Measurements from ENCODE around the gene CDC42. TPM values are rescaled to one million over a fixed set of nuclear protein-coding genes. Genes with fewer than 3 reads are reported as not detected.

CDC42 gene
- total and polyA plus RNA-seq, 2 of the 13 experiments (the other 11 are each of a cell fraction or from before 2014, with no cell fraction given) = 138 to 237 TPM

DNA sequence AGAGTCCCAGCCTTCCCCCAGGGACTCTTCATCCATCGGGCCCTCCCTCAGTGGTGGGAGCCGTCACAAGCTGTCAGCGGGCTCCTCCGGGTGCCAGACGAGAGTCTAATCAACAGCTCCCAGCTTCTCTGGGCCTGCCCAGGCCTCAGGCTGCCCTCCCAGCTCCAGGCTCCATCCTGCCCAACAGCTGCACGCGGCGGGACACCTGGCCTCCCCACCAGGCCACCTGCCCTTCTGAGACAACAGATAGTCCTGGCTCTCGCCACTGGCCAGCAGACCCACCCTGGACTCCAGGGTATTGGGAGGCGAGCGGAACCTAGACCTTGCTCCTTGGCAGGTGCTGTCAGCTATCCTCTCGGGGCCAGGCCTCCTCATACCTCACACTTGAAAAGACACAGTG is 87.3 kb downstream of the CDC42 start:
- Histone ChIP-seq H3K9ac (ENCODE audit: insufficient read depth, low read depth, low read length) (no peak overlapping the region), H4K20me1 (ENCODE audit: insufficient read depth, low read length) (peaks cover 37% of the 10 kb centered on the region; the same call in 1 of the 2 replicates), H3K27me3 (ENCODE audit: control insufficient read depth in 1 of 2, insufficient read depth in 2 of 2, low read length in 2 of 2) (peaks cover 40 to 90% of the 10 kb centered on the region in 2 experiments), H3K9me3 (ENCODE audit: low read length) (no peaks in the 10 kb centered on the region), H3K36me3 (replicated peaks in 1 of 2; ENCODE audit: control insufficient read depth in 1 of 2, insufficient read depth in 2 of 2, low read length in 2 of 2) (no peaks in the 10 kb centered on the region), H3K4me1 (ENCODE audit: insufficient read depth, low read length) (no peaks in the 10 kb centered on the region), H3K4me3 (replicated peaks in 1 of 3; ENCODE audit: insufficient read depth in 1 of 3, low read depth in 2 of 3, low read length in 3 of 3) (no peak overlapping the region), H3K27ac (ENCODE audit: extremely low read length, insufficient read depth, low read length) (no peak overlapping the region), H2AFZ (ENCODE audit: low read length) (no peak overlapping the region), H3K4me2 (ENCODE audit: low read depth, low read length) (no peak overlapping the region), H3K79me2 (ENCODE audit: insufficient read depth, low read length) (no peaks in the 10 kb centered on the region)
- no peak for FAIRE-seq
- DNase-seq (ENCODE audit: low spot score) = no peak
- no peak for ATAC-seq
- TF ChIP-seq CHD2 (IDR thresholded peaks at IDR 0.05; ENCODE audit: low read depth, low read length) (no peak), NCOA2 (CRISPR knock-in tag; IDR thresholded peaks at IDR 0.05) (no peak), KLF13 (CRISPR knock-in tag; IDR thresholded peaks at IDR 0.05) (no peak), ZNF10 (CRISPR knock-in tag; IDR thresholded peaks at IDR 0.05; ENCODE audit: borderline replicate concordance, low read depth) (no peak), HMG20B (CRISPR knock-in tag; conservative IDR thresholded peaks at IDR 0.05) (no peak), KMT2A (CRISPR knock-in tag; IDR thresholded peaks at IDR 0.05) (no peak), ZNF562 (CRISPR knock-in tag; IDR thresholded peaks at IDR 0.05; ENCODE audit: borderline replicate concordance) (no peak), ZNF136 (CRISPR knock-in tag; IDR thresholded peaks at IDR 0.05; ENCODE audit: low read depth) (no peak), ZNF879 (CRISPR knock-in tag; IDR thresholded peaks at IDR 0.05) (no peak), THYN1 (CRISPR knock-in tag; IDR thresholded peaks at IDR 0.05; ENCODE audit: borderline replicate concordance, low read depth) (no peak), TBX2 (CRISPR knock-in tag; IDR thresholded peaks at IDR 0.05; ENCODE audit: borderline replicate concordance) (no peak), ZNF878 (CRISPR knock-in tag; IDR thresholded peaks at IDR 0.05) (no peak), ZNF331 (CRISPR knock-in tag; IDR thresholded peaks at IDR 0.05) (no peak), MXD4 (CRISPR knock-in tag; IDR thresholded peaks at IDR 0.05) (no peak), ZNF180 (CRISPR knock-in tag; IDR thresholded peaks at IDR 0.05; ENCODE audit: borderline replicate concordance, low read depth) (no peak)
- TF ChIP-seq, protein P1, sequence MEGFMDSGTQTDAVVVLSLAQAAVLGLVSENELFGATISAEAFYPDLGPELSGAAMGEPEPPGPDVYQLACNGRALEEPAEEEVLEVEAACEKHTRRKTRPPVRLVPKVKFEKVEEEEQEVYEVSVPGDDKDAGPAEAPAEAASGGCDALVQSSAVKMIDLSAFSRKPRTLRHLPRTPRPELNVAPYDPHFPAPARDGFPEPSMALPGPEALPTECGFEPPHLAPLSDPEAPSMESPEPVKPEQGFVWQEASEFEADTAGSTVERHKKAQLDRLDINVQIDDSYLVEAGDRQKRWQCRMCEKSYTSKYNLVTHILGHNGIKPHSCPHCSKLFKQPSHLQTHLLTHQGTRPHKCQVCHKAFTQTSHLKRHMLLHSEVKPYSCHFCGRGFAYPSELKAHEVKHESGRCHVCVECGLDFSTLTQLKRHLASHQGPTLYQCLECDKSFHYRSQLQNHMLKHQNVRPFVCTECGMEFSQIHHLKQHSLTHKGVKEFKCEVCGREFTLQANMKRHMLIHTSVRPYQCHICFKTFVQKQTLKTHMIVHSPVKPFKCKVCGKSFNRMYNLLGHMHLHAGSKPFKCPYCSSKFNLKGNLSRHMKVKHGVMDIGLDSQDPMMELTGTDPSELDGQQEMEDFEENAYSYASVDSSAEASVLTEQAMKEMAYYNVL (CRISPR knock-in tag; IDR thresholded peaks at IDR 0.05; ENCODE audit: borderline replicate concordance) = no peak
- TF ChIP-seq, protein P2, sequence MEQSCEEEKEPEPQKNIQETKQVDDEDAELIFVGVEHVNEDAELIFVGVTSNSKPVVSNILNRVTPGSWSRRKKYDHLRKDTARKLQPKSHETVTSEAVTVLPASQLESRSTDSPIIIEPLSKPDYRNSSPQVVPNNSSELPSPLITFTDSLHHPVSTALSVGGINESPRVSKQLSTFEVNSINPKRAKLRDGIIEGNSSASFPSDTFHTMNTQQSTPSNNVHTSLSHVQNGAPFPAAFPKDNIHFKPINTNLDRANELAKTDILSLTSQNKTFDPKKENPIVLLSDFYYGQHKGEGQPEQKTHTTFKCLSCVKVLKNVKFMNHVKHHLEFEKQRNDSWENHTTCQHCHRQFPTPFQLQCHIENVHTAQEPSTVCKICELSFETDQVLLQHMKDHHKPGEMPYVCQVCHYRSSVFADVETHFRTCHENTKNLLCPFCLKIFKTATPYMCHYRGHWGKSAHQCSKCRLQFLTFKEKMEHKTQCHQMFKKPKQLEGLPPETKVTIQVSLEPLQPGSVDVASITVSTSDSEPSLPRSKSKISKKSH (CRISPR knock-in tag; IDR thresholded peaks at IDR 0.05; ENCODE audit: borderline replicate concordance) = no peak
- TF ChIP-seq, protein P3, sequence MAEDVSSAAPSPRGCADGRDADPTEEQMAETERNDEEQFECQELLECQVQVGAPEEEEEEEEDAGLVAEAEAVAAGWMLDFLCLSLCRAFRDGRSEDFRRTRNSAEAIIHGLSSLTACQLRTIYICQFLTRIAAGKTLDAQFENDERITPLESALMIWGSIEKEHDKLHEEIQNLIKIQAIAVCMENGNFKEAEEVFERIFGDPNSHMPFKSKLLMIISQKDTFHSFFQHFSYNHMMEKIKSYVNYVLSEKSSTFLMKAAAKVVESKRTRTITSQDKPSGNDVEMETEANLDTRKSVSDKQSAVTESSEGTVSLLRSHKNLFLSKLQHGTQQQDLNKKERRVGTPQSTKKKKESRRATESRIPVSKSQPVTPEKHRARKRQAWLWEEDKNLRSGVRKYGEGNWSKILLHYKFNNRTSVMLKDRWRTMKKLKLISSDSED (CRISPR knock-in tag; IDR thresholded peaks at IDR 0.05) = no peak
- TF ChIP-seq, protein P4, sequence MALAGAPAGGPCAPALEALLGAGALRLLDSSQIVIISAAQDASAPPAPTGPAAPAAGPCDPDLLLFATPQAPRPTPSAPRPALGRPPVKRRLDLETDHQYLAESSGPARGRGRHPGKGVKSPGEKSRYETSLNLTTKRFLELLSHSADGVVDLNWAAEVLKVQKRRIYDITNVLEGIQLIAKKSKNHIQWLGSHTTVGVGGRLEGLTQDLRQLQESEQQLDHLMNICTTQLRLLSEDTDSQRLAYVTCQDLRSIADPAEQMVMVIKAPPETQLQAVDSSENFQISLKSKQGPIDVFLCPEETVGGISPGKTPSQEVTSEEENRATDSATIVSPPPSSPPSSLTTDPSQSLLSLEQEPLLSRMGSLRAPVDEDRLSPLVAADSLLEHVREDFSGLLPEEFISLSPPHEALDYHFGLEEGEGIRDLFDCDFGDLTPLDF (CRISPR knock-in tag; IDR thresholded peaks at IDR 0.05) = no peak
- no TSS peak for BruUV-seq (replicated peaks)
- intact Hi-C loops (cut with micrococcal nuclease; ENCODE audit: unreplicated experiment) (loop anchor here (10.0 kb wide), 1 partner anchor 135 kb away; no protein-coding TSS in a partner anchor), in situ Hi-C loops (cut with HindIII; ENCODE audit: extremely low pct_ligation_motif_present, low pct_unique_long_range_greater_than_20kb) (loop anchor here (10.0 kb wide), 1 partner anchor 505 kb away; the partner anchor contains the start of gene C1QC)
- 61% methylated on average over 4 of the region's 12 CpGs for WGBS (ENCODE audit: low lambda C conversion rate)
- ChIA-PET CTCF (ENCODE audit: low intra/inter-chr PET ratio, low total read pairs) (no interaction called here), POLR2A (no interaction called here)

Data from HepG2 (cell line).